ENCODE measurements around the gene C1QA.

C1QA gene

GRCh38 chr1:22612671-22613571 is 23.5 kb upstream of the C1QA start:
- no peak for DNase-seq (ENCODE audit: low read depth in 3 of 3)

- no peak for DNase-seq (ENCODE audit: low read depth in 3 of 3)
Measured at GRCh38 chr1:22613572-22613918, 22.9 kb upstream of the C1QA start.

- no peak for DNase-seq (ENCODE audit: low read depth in 3 of 3)
Measured at GRCh38 chr1:22613951-22614350, 22.5 kb upstream of the C1QA start.

- no peak for DNase-seq (ENCODE audit: low read depth in 3 of 3)
Measured at GRCh38 chr1:22615886-22616285, 20.5 kb upstream of the C1QA start.

- DNase-seq (ENCODE audit: low read depth in 3 of 3) = no peak
Measured at GRCh38 chr1:22616571-22616970, 19.9 kb upstream of the C1QA start.

- no peak for DNase-seq (ENCODE audit: low read depth in 3 of 3)
Measured at GRCh38 chr1:22618056-22618455, 18.4 kb upstream of the C1QA start.

GRCh38 chr1:22619252-22619651 is 17.2 kb upstream of the C1QA start:
- DNase-seq (ENCODE audit: low read depth in 3 of 3) = no peak

GRCh38 chr1:22619798-22620197 is 16.6 kb upstream of the C1QA start:
- no peak for DNase-seq (ENCODE audit: low read depth in 3 of 3)

- no peak for DNase-seq (ENCODE audit: low read depth in 3 of 3)
Measured at GRCh38 chr1:22621761-22622160, 14.7 kb upstream of the C1QA start.

GRCh38 chr1:22625262-22625925 is 11.0 kb upstream of the C1QA start:
- DNase-seq (ENCODE audit: low read depth in 3 of 3) = no peak

GRCh38 chr1:22626237-22627157 is 9.9 kb upstream of the C1QA start:
- DNase-seq (ENCODE audit: low read depth in 3 of 3) = no peak

GRCh38 chr1:22627331-22627730 is 9.1 kb upstream of the C1QA start:
- no peak for DNase-seq (ENCODE audit: low read depth in 3 of 3)

GRCh38 chr1:22628698-22629444 is 7.6 kb upstream of the C1QA start:
- DNase-seq (ENCODE audit: low read depth in 3 of 3) = no peak

- DNase-seq (ENCODE audit: low read depth in 3 of 3) = no peak
Measured at GRCh38 chr1:22629886-22630285, 6.5 kb upstream of the C1QA start.

- DNase-seq (ENCODE audit: low read depth in 3 of 3) = no peak
Measured at GRCh38 chr1:22633697-22634463, 2.5 kb upstream of the C1QA start.

GRCh38 chr1:22635436-22635835 is 992 bp upstream of the C1QA start:
- no peak for DNase-seq (ENCODE audit: low read depth in 3 of 3)

GRCh38 chr1:22636927-22637326 is 499 bp downstream of the C1QA start:
- DNase-seq (ENCODE audit: low read depth in 3 of 3) = no peak

- no peak for DNase-seq (ENCODE audit: low read depth in 3 of 3)
Measured at GRCh38 chr1:22637907-22638445, 1.5 kb downstream of the C1QA start.

- no peak for DNase-seq (ENCODE audit: low read depth in 3 of 3)
Measured at GRCh38 chr1:22638476-22639234, 2.2 kb downstream of the C1QA start.

GRCh38 chr1:22639286-22639685 is 2.9 kb downstream of the C1QA start:
- DNase-seq (ENCODE audit: low read depth in 3 of 3) = no peak
